HG03460 (cell line): ENCODE measurements around the gene AHRR.

Experiments used
- ATAC-seq: cut with Tn5 transposase; IDR thresholded peaks from one replicate; pipeline ENCODE4 v1.9.1; 2021; ENCODE audit not compliant: unreplicated experiment

Gene AHRR

GRCh38 chr5:318931-319601 is 2.4 kb upstream of the AHRR start:
- ATAC-seq, result no peak

- ATAC-seq, result no peak
These were observed 837 bp upstream of the AHRR start for GRCh38 chr5:320524-321229.

GRCh38 chr5:321726-322251 is 275 bp downstream of the AHRR start:
- no peak for ATAC-seq

GRCh38 chr5:322281-322941 is 897 bp downstream of the AHRR start:
- no peak for ATAC-seq

GRCh38 chr5:322942-323879 is 1.7 kb downstream of the AHRR start:
- no peak for ATAC-seq

- no peak for ATAC-seq
These were observed 3.5 kb downstream of the AHRR start for GRCh38 chr5:324736-325612.

- ATAC-seq, result no peak
These were observed 4.6 kb downstream of the AHRR start for GRCh38 chr5:326109-326508.

GRCh38 chr5:329121-329735 is 7.7 kb downstream of the AHRR start:
- no peak for ATAC-seq

GRCh38 chr5:329768-330167 is 8.3 kb downstream of the AHRR start:
- ATAC-seq, result no peak

GRCh38 chr5:332843-333242 is 11.3 kb downstream of the AHRR start:
- no peak for ATAC-seq

- no peak for ATAC-seq
These were observed 12.4 kb downstream of the AHRR start for GRCh38 chr5:333945-334344.

GRCh38 chr5:334903-335739 is 13.6 kb downstream of the AHRR start:
- ATAC-seq, result peak; percentile 42

GRCh38 chr5:335740-336038 is 14.2 kb downstream of the AHRR start:
- ATAC-seq, result peak; percentile 4

GRCh38 chr5:337563-338130 is 16.1 kb downstream of the AHRR start:
- ATAC-seq, result no peak

GRCh38 chr5:342501-343460 is 21.3 kb downstream of the AHRR start:
- no peak for ATAC-seq

- ATAC-seq, result peak; percentile 38
These were observed 22.2 kb downstream of the AHRR start for GRCh38 chr5:343461-344401.
